IPS-20b (cell line): ENCODE measurements around the gene FBXO17.
"Not testable (repeated sequence)": the region's sequence is repeated elsewhere in the genome, so short reads cannot be mapped to it uniquely, and the experiment has no call there.

Experiments
- H3K27ac ChIP-seq: one replicate; pipeline ENCODE4 v1.5.1; 2013; ENCODE audit warnings: low read length
- H3K27me3 ChIP-seq: 2 replicates; pipeline ENCODE4 v1.6.1; 2013; ENCODE audit warnings: mild to moderate bottlenecking, low read length, inconsistent platforms; ENCODE audit not compliant: insufficient read depth
- H3K36me3 ChIP-seq: 2 replicates; pipeline ENCODE4 v1.6.1; 2013; ENCODE audit warnings: low read depth, mild to moderate bottlenecking, inconsistent platforms, low read length, moderate library complexity; ENCODE audit not compliant: insufficient read depth
- H3K4me1 ChIP-seq: 2 replicates; pipeline ENCODE4 v1.6.1; 2013; ENCODE audit warnings: mild to moderate bottlenecking, control low read depth, inconsistent platforms, low read length, moderate library complexity; ENCODE audit not compliant: insufficient read depth
- H3K4me3 ChIP-seq: 2 replicates; pipeline ENCODE4 v1.5.1; 2013; ENCODE audit warnings: mild to moderate bottlenecking, low read length, inconsistent platforms
- H3K9ac ChIP-seq: 2 replicates; pipeline ENCODE4 v1.6.1; 2013; ENCODE audit warnings: low read depth, mild to moderate bottlenecking, inconsistent platforms, low read length, moderate library complexity
- H3K9me3 ChIP-seq: 2 replicates; pipeline ENCODE4 v1.6.1; 2013; ENCODE audit warnings: mild to moderate bottlenecking, low read depth, low read length, inconsistent platforms; ENCODE audit not compliant: insufficient read depth

Gene FBXO17

DNA sequence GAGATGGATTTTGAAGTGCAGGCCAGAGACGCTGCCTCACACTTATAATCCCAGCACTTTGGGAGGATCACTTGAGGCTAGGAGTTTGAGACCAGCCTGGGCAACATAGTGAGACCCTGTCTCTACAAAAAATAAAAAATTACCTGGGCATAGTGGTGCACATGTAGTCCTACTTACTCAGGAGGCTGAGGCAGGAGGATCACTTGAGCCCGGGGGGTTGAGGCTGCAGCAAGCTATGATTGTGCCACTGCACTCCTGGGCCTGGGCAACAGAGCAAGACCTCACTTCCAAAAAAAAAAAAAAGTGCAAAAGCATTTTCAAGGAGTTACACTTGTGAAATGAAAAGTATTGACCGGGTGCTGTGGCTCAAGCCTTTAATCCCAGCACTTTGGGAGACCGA lies 27.6 kb upstream of the FBXO17 start:
- no peak overlapping the region for H3K4me3 ChIP-seq
- no peaks in the 10 kb centered on the region for H3K27me3 ChIP-seq
- no peaks in the 10 kb centered on the region for H3K9me3 ChIP-seq
- H3K27ac ChIP-seq: no peak overlapping the region
- no peak overlapping the region for H3K9ac ChIP-seq
- H3K4me1 ChIP-seq: no peaks in the 10 kb centered on the region
- H3K36me3 ChIP-seq: no peaks in the 10 kb centered on the region

- Histone ChIP-seq H3K27me3 (no peaks in the 10 kb centered on the region), H3K9me3 (no peaks in the 10 kb centered on the region), H3K36me3 (no peaks in the 10 kb centered on the region), H3K4me3 (no peak overlapping the region), H3K9ac (no peak overlapping the region), H3K4me1 (no peaks in the 10 kb centered on the region), H3K27ac (no peak overlapping the region)
These were observed 25.5 kb upstream of the FBXO17 start for GRCh38 chr19:39001041-39001440.

GRCh38 chr19:38997576-38997975 lies 22.0 kb upstream of the FBXO17 start:
- not testable (repeated sequence) for H3K4me3 ChIP-seq, H3K9me3 ChIP-seq, H3K36me3 ChIP-seq, H3K4me1 ChIP-seq, H3K9ac ChIP-seq, H3K27ac ChIP-seq, H3K27me3 ChIP-seq

- peaks cover 3% of the 10 kb centered on the region; the same call in 1 of the 2 replicates for H3K4me1 ChIP-seq
- no peak overlapping the region for H3K27ac ChIP-seq
- no peaks in the 10 kb centered on the region for H3K27me3 ChIP-seq
- no peak overlapping the region for H3K4me3 ChIP-seq
- no peak overlapping the region for H3K9ac ChIP-seq
- H3K9me3 ChIP-seq: no peaks in the 10 kb centered on the region
- H3K36me3 ChIP-seq: no peaks in the 10 kb centered on the region
These were observed 17.7 kb upstream of the FBXO17 start for GRCh38 chr19:38993271-38993670.

DNA sequence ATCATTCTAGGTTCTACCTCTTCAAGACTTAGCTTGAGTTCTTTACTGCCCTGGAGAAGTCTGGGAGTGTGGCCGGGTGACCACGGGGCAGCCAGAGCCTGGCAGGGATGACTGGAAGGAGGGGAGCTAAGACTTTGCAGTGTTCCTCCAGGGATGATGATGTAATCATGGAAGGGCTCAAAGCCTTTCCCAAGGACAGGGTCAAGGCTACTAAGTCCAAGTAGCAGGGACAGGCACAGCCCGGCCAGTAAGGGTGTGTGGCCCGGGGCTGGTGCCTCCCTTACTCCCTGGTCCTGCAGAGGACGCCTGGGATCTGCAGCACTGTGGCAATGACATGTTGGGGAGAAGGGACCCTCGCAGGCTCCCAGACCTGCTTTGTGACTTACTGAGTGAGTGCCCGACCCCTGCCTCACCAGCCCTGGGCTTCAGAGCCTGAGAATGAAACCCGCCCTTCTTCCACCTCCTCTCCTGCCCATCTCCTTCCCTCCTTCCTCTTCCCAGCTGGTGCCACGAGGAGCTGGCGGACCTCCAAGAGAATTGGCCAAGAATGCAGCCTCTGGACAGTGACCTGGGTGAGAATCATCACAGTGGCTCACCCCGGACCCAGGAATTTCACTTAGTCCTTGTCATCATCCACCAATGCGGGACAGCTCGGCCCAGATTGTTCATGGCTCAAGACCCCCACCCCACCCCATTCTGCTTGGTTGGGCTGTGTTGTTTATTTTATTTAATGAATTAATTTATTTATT lies 15.6 kb upstream of the FBXO17 start:
- Histone ChIP-seq H3K27me3 (no peaks in the 10 kb centered on the region), H3K9ac (no peak overlapping the region)

DNA sequence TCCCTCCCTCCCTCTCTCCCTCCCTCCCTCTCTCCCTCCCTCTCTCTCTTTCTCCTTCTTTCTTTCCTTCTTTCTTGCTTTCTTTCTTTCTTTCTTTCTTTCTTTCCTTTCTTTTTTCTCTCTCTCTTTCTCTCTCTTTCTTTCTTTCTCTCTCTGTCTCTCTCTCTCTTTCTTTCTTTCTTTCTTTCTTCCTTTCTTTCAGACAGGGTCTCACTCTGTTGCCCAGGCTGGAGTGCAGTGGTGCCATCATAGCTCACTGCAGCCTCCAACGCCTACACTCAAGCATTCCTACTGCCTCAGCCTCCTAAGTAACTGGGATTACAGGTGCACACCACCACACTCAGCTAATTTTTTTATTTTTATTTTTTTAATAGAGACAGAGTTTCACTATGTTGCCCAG lies 14.1 kb upstream of the FBXO17 start:
- H3K9ac ChIP-seq, H3K27ac ChIP-seq, H3K4me3 ChIP-seq, H3K4me1 ChIP-seq, H3K27me3 ChIP-seq, H3K9me3 ChIP-seq, H3K36me3 ChIP-seq: not testable (repeated sequence)

More for the DNA sequence above, 15.6 kb upstream of the FBXO17 start:
- Histone ChIP-seq H3K27ac (no peak overlapping the region), H3K9me3 (no peaks in the 10 kb centered on the region), H3K4me3 (no peak overlapping the region), H3K36me3 (no peaks in the 10 kb centered on the region), H3K4me1 (peaks cover 3% of the 10 kb centered on the region; the same call in 1 of the 2 replicates)

- no peak overlapping the region for H3K4me3 ChIP-seq
- no peaks in the 10 kb centered on the region for H3K36me3 ChIP-seq
- H3K27me3 ChIP-seq: no peaks in the 10 kb centered on the region
- no peak overlapping the region for H3K9ac ChIP-seq
- H3K27ac ChIP-seq: no peak overlapping the region
- no peaks in the 10 kb centered on the region for H3K9me3 ChIP-seq
- peaks cover 3% of the 10 kb centered on the region; the same call in 1 of the 2 replicates for H3K4me1 ChIP-seq
These were observed 13.6 kb upstream of the FBXO17 start for GRCh38 chr19:38989066-38989605.

- H3K4me3 ChIP-seq, H3K36me3 ChIP-seq, H3K27me3 ChIP-seq, H3K27ac ChIP-seq, H3K9me3 ChIP-seq, H3K9ac ChIP-seq, H3K4me1 ChIP-seq: not testable (repeated sequence)
These were observed 13.1 kb upstream of the FBXO17 start for GRCh38 chr19:38988627-38989026.

DNA sequence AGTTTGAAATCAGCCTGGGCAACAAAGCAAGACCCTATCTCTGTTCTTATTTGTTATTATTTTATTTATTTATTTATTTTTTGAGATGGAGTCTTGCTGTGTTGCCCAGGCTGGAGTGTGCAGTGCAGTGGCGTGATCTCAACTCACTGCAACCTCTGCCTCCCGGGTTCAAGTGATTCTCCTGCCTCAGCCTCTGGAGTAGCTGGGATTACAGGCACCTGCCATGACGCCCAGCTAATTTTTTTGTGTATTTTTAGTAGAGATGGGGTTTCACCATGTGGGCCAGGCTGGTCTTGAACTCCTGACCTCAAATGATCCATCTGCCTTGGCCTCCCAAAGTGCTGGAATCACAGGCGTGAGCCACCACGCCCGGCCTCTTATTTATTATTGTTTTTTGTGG lies 12.2 kb upstream of the FBXO17 start:
- not testable (repeated sequence) for H3K27me3 ChIP-seq, H3K27ac ChIP-seq, H3K36me3 ChIP-seq, H3K9ac ChIP-seq, H3K4me3 ChIP-seq, H3K4me1 ChIP-seq, H3K9me3 ChIP-seq

DNA sequence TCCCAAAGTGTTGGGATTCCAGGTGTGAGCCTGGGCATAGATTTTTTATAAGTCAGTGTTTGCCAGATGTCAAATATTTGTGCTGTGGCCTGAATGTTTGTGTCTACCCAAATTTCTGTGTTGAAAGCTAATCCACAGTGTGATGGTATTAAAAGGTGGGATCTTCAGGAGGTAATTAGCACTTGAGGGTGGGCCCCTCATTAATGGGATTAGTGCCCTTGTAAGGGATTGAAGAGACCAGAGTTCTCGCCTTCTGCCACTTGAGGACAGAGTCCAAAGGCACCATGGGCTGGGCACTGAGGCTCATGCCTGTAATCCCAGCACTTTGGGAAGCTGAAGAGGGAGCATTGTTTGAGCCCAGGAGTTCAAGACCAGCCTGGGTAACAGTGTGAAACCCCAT lies 9.7 kb upstream of the FBXO17 start:
- no peak overlapping the region for H3K9ac ChIP-seq
- H3K27me3 ChIP-seq: no peaks in the 10 kb centered on the region
- peaks cover 9% of the 10 kb centered on the region; the same call in 1 of the 2 replicates for H3K9me3 ChIP-seq
- peaks cover 3% of the 10 kb centered on the region; the same call in 1 of the 2 replicates for H3K4me1 ChIP-seq
- H3K36me3 ChIP-seq: no peaks in the 10 kb centered on the region
- H3K27ac ChIP-seq: no peak overlapping the region
- H3K4me3 ChIP-seq: no peak overlapping the region

DNA sequence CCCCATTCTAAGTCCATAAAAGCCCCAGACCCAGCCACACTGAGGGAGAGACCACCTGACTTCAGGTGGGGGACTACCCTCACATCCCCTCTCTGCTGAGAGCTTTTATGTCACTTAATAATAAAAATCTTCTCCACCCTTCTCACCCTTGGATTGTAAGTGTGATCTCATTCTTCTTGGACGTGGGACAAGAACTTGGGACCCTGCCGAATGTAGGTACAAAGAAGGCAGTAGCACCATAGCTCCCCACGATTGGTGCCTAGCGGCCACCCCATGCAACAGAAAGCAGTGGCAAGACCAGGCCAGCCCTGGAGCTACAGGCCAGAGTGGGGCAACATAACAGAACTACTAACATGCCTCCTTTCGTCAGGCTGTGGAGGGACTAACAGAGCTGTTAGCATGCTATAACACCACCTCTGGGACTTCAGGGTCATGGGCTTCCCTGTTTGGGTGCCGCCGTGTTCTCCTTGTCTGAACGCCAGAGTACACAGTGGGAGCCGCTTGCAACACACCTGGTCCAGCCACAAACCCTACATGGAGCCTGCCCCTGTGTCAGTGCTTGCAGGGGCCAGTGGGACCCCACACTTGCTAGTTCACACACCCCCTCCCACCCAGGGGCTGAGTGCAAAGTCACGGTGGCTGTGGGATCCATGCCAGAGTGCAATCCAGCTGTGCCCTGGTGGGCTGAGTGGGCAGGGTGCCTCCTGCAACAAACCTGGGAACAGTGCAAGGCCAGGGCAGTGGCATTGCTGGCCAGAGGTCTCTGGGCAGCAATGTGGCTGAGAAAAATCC lies 5.2 kb upstream of the FBXO17 start:
- H3K9ac ChIP-seq: no peak overlapping the region
- no peak overlapping the region for H3K27ac ChIP-seq
- no peak overlapping the region for H3K4me3 ChIP-seq
- peaks cover 9% of the 10 kb centered on the region; the same call in 1 of the 2 replicates for H3K9me3 ChIP-seq
- H3K27me3 ChIP-seq: no peaks in the 10 kb centered on the region
- no peaks in the 10 kb centered on the region for H3K36me3 ChIP-seq
- peaks cover 5% of the 10 kb centered on the region; the same call in 1 of the 2 replicates for H3K4me1 ChIP-seq

DNA sequence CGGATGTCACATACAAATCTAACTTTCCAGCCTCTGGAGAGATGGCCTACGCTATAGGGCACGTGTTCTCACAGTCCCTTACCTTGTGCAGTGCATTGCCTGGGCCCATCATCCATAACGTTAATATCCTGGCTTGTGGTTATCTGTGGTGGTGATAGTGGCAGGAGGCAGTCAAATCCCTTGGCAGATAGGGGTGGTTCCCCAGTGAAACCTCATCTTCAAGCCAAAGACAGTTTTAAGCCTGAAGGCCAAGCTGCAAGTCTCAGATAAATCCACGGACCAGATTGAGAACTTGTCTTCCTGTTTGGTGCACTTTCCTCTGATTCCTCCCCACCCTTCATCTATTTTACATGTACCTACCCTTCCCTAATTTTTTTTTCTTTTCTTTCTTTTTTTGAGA lies 4.3 kb upstream of the FBXO17 start:
- Histone ChIP-seq H3K9ac (no peak overlapping the region), H3K4me3 (no peak overlapping the region), H3K27ac (no peak overlapping the region), H3K27me3 (peaks cover 2% of the 10 kb centered on the region; the same call in 1 of the 2 replicates), H3K4me1 (peaks cover 5% of the 10 kb centered on the region; the same call in 1 of the 2 replicates), H3K9me3 (peaks cover 9% of the 10 kb centered on the region; the same call in 1 of the 2 replicates), H3K36me3 (no peaks in the 10 kb centered on the region)
